ENCODE data around the gene TBCD.

TBCD gene

GRCh38 chr17:82888583-82889495, 137.0 kb downstream of the TBCD start:
- DNase-seq (ENCODE audit: low read depth) = no peak

GRCh38 chr17:82889496-82890338, 137.9 kb downstream of the TBCD start:
- no peak for DNase-seq (ENCODE audit: low read depth)

DNA sequence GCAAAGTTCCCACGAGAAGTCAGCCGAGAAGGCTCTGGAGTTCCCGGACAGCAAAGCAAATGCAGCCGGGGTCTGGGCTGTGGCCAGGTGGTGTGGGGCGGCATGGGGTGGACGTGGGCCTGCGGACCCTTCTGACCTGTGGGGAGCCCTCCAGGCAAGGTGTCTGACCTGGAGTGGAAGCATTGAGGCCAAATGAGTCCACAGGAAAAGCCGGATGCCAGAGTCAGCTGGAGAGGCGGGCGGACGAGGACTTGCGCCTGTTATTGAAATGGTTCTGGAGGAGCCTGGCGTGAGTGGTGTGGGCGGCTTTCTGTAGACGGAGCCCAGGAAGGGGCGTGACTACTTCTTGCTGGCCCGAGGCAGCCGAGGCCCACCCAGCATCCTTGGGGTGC, 138.5 kb downstream of the TBCD start:
- no peak for DNase-seq (ENCODE audit: low read depth)

GRCh38 chr17:82890926-82891678, 139.2 kb downstream of the TBCD start:
- DNase-seq (ENCODE audit: low read depth) = no peak

GRCh38 chr17:82891911-82892310, 140.0 kb downstream of the TBCD start:
- no peak for DNase-seq (ENCODE audit: low read depth)

DNA sequence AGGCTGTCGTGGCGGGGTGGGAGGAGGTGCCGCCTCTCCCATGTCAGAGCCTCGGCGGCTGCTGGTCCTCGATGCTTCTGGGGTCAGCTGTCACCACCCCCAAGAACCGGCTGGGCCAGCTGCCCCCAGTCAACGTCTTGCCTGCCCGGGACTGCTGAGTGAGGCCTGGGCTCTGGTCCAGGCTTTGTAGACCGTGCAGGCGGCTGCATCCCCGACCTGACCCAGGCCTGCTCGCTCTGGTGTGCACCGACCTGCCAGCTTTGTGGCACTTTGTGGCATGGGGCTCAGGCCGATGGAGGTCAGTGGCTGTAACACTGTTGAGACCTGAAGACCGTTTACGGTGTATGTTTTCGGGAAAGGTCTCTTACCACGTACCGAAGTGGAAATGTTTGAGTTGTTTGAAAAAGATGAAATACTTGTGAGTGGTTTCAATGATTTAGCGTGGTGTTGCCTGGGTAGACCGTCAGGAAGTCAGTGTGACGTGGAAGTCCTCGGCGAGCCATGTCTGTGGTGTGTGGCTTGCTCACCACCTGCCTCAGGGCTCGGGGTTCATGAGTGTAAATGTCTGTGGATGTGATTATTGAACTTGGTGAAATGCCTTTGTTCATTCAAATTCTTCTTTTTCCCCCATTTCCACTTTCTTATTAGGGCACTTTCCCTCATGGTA, 141.2 kb downstream of the TBCD start:
- DNase-seq (ENCODE audit: low read depth) = peak; percentile 58

DNA sequence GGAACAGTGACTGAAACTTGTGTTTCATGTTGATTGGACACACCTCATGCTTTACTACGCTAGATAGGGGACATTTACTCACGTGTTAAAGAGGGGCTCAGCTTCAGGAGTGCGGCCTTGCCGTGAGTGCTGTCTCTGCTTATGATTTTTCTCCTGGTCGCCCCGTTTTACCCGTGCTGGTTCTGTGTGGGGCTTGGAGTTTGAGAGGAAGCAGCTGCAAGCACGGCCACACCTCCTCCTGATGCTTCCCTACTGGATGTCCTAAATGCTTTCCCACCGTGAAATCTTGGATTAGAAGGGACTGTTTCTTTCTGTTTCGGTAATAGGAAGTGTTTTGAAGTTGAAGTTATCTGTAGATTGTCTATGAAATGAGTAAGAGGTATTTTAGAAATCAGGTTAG, 141.9 kb downstream of the TBCD start:
- DNase-seq (ENCODE audit: low read depth) = no peak

GRCh38 chr17:82894389-82894788, 142.5 kb downstream of the TBCD start:
- no peak for DNase-seq (ENCODE audit: low read depth)

DNA sequence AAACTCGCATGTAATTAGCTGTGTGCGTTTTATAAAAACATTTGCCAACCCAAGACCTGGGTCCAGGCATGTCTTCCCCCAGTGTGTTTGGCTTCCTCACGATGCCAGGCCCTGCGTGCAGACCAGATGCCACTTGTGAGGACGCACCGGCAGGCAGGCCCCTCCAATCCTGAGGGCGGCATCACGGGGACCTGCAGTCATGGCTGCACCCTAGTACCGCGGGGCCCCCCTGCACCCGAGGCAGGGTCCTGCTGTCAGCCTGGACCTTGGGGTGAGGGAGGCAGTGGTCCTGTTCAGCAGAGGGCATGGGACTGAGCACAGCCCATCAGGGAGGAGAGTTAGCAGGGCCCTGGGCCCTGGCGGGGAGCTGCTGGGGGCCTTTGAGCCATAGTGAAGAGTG, 143.2 kb downstream of the TBCD start:
- no peak for DNase-seq (ENCODE audit: low read depth)

DNA sequence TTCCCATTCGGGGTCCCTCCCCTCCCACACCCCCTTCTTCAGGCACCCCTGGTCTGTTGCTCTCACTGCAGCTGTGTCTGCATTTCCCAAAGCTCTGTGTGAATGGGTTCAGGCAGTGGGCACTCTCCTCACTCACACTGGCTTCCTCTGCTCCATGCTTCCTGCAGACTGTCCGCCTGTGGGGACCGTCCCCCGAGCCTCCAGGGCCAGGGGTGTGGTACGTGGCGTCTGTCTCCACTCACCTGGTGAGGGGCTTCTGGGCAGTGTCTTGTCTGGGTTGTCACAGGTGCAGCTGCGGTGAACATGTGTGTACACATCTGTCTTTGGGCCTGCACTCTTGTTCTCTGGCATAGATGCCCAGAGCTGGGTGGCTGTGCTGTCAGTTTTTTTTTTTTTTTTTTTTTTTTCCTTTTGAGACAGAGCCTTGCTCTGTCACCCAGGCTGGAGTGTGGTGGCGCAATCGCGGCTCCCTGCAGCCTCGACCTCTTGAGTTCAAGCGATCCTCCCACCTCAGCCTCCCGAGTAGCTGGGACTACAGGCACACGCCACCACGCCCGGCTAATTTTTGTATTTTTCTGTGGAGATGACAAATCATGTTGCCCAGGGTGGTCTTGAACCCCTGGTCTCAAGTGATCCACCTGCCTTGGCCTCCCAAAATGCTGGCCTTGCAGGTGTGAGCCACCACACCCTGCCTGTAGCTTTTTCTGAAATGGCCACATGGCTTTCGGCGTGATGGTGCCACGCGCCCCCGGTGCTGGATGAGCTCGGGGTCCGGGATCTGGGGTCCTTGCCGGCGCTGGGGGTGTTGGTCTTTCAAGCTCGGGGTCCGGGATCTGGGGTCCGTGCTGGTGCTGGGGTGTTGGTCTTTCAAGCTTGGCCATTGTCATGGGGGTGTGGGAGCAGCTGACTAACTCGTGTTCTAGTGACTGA, 144.5 kb downstream of the TBCD start:
- no peak for DNase-seq (ENCODE audit: low read depth)

DNA sequence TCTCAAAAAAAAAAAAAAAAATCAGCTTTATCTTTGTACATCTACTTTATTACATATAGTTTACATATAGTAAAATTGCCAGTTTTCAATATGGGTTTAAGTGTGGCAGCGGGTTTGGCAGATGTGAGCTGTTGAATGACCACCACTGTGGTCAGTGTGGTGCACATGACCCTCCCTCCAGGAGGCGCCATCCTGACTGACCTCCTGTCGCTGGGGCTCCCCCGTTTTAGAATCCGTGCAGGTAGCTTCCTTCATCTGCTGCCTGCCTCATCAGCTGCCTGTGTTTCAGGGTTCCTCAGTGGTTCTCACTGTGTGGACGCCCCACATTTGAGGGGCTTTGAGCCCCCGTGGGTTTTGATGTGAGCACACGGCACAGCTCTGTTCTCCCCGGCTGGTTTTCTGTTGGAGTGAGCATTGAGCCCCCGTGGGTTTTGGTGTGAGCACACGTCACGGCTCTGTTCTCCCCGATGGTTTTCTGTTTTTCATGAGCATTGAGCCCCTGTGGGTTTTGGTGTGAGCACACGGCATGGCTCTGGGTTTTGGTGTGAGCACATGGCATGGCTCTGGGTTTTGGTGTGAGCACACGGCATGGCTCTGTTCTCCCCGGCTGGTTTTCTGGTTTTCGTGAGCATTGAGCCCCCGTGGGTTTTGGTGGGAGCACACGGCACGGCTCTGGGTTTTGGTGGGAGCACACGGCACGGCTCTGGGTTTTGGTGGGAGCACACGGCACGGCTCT, 145.8 kb downstream of the TBCD start:
- DNase-seq (ENCODE audit: low read depth) = no peak

DNA sequence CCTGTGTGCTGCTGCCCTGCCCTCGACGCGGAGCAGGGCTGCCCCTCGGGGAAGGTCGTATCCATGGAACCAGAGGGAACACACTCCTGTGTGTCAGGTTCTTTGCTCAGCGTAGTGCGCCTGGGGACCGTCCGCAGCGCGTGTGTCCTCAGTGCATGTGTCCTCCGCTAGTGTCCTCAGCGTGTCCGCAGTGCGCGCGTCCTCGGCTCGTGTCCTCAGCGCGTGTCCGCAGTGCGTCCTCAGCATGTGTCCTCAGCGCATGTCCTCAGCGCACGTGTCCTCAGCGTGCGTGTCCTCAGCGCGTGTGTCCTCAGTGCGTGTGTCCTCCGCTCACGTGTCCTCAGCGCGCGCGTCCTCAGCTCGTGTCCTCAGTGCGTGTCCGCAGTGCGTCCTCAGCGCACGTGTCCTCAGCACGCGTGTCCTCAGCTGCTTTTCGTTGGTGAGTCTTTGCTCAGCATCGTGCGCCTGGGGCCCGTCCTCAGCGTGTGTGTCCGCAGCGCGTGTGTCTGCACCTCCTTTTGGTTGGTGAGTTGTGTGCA, 147.2 kb downstream of the TBCD start:
- DNase-seq (ENCODE audit: low read depth) = no peak

GRCh38 chr17:82899941-82900340, 148.1 kb downstream of the TBCD start:
- DNase-seq (ENCODE audit: low read depth) = no peak

- DNase-seq (ENCODE audit: low read depth) = no peak
Measured at GRCh38 chr17:82900741-82901140, 148.9 kb downstream of the TBCD start.

- DNase-seq (ENCODE audit: low read depth) = no peak
Measured at GRCh38 chr17:82901356-82901755, 149.5 kb downstream of the TBCD start.

GRCh38 chr17:82901856-82902255, 150.0 kb downstream of the TBCD start:
- no peak for DNase-seq (ENCODE audit: low read depth)

- no peak for DNase-seq (ENCODE audit: low read depth)
Measured at GRCh38 chr17:82902972-82903874, 151.4 kb downstream of the TBCD start.

DNA sequence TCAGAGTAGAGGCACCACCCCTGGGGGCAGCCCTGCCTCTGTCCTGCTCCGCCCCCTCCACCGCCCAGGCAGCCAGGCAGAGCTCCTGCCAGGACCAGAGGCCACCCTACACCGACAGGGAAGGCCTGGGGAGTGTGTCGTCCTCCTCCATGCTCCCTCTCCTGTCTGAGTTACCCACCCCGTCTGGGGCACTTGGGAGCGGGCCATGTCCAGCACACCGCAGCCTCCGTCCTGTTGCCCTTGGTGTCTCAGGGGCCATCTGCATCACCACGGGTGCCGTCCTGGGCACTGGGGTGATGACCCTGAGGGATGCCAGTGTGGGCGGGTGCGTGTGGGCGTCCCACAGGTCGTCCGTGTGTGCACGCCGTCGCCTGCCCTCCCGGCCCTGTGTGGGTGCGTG, 153.3 kb downstream of the TBCD start:
- DNase-seq (ENCODE audit: low read depth) = no peak

All from stimulated activated CD8-positive, alpha-beta memory T cell treated with anti-CD3 and anti-CD28 coated beads, Interleukin-15, amount 100 ng/mL, for 1 hour (primary cell).